NCI-H524 (cell line): ENCODE results near the gene PACSIN2.
"Not testable (repeated sequence)": the region's sequence is repeated elsewhere in the genome, so short reads cannot be mapped to it uniquely, and the experiment has no call there.

Experiments used
- DNase-seq, 2 experiments: peaks; one replicate each; lab custom pipeline; 2025; lab: John Stamatoyannopoulos, UW

The PACSIN2 gene

DNA sequence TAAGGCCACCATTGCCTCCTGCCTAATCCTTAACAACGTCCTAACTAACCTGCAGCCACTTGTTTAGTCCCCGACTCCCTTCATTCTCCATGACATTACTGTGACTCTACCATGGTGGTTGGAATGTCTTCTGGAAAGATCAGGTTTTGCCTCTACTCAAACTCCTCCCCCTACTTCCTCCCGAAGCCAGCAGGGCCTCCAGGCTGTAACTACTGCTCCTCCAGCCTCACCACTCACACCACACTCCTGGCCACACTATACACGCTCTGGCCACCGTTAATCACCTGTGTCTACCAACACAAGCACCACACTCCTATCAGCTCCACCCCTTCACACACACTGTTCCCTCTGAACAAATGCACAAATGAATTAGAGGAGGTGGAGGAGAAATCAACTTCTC is 69.2 kb downstream of the PACSIN2 start:
- no peak for DNase-seq

DNA sequence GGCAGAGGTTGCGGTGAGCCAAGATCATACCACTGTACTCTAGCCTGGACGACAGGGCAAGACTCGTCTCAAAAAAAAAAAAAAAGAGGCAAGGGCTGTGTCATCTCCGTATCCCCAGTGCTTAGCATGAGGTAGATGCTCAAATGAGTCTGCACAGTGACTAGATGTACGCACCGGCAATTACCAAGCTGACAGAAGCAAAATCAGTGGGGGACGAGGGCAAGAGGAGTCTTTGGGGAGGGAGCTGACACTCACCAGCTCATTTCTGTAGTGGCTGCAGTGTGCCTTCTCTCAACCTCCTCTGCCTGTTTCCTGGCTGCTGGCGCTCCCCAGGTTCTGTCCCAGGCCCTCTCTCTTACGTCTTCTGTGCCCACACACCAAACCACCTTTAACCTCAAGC is 69.9 kb downstream of the PACSIN2 start:
- no peak for DNase-seq

DNA sequence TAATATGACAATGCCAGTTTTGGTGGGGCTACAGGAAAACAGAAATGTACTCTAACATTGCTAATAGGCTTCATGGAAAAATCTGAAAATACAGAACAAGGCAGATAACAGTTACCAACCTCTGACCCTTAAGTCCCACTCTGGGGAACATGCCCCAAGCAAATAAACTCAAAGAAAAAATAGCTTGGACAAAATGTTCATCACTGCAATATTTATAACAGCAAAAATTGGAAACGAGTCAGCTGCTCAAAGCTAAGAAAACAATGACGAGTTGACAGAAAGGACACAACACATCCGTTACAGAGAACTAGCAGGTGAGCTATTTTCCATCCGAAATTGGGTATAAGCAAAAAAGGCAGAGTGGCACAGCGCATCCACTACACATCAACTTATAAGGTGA is 70.5 kb downstream of the PACSIN2 start:
- DNase-seq: no peak

DNA sequence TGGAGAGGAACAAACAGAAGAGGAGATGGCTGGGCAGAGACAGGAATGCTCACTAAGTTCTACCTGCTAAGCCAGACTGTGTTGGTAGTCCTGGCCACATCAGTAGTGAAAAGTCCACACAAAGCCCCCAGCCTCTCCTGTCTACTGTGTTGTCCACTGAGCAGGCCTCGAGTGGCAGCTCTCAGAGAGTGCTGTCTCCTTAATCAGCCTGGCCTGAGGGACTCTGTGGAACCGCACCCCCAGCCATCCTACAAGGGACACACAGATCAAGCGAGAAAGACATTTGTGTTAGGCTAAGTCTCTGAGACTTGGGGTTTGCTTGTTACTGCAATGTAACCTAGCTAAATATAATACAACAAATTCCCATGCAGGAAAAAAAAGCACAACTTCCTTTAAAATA is 71.0 kb downstream of the PACSIN2 start:
- no peak for DNase-seq

DNA sequence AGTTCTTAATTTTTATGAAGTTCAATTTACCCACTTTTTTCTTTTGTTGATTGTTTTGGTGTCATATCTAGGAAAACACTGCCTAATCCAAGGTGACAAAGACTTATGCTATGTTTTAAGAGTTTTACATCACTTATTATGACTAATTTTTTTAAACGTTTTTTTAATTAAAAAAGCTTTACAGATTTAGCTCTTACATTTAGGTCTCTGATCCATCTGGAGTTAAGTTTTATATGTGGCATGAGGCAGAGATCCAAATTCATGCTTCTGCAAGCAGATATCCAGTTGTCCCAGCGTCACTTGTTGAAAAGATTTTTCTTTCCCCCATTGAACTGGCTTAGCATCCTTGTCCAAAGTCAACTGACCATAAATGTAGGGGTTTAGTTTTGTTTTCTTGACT is 72.6 kb downstream of the PACSIN2 start:
- no peak for DNase-seq

DNA sequence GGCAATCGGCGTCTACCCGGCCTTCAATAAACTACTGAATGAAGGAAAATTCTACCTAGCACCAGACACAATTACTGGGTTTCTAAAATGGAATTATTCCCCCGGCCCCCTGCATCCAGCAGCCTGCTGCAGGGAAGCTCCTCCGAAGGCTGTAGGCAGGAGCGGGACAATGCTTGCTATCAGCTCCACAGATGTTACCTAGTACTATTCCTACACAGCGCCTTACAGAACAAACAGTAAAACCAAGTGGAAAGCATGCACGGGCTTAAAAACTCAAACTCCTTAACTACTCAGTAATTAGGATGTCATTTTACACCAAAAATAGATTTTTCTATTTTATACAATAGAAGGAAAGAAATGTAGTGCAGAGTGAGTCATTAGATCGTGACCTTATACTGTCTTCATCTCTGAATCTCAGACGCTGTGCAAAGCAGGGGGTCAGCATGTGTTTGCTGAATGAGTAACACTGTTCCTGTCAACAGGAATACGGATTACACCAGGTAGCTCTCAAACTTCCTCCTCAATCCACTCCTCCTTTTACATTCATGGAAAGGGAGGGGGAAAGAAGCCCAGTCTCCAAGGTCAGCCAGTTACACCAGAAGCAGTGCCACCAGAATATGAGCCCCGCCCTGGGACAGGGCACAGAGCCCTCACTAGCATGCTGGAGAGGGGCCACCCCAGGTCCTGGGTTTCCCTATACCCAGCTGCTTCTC is 74.9 kb downstream of the PACSIN2 start:
- DNase-seq: no peak

DNA sequence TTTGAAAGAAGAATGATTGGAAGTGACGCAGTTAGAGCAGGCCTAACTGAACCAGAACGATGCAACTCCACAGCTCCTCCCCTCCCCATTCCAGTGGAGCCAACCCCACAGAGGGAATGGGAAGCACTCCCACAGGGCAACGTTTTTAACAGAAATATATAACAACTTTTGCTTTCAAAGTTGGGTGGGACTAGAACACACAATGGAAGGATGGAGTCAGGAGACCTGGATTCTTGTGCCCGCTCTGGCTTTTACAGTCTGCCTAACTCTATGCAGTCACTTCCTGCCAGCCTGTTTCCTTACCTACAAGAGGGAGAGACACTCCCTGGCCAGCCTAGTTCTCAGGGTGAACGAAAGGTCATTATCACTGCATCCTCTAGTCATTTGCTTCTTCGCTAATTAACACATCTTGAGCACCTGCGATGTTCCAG is 75.5 kb downstream of the PACSIN2 start:
- DNase-seq: no peak

DNA sequence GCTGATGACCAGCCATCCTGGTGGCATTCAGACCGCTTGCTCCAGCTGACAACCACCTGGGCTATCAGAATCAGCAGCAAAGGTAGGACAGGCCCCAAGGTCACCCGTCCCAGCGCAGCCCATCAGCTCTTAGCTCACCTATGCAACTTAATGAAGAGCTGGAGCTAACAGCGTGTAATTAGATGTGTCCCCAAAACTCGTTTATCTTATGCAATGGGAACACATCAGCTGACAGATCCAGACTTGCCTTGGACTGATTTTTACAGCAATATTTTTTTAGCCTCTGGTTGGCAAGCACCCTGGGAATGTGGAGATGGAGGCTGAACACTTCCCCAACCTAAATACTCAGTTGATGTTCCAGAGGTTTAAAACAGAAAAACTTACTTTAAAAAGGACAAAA is 76.0 kb downstream of the PACSIN2 start:
- no peak for DNase-seq

DNA sequence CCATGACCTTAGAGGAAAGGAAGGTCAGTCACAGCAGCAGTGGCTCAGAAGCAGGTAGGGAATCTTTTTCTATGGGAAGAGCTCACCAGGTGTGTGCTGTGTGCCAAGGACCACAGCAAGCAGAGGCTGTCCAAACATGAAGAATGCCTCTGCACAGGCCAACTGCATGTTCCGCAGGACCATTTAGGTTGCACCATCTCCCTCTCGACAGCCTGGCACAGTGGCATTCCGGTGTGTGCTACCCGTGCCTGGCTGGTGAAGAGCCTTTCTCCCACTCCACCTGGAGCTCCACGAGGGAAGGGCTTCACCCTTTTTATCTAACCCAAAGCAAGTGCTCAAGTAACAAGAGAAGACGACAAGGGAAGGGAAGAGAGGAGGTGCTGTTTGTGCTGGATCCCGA is 76.5 kb downstream of the PACSIN2 start:
- DNase-seq: no peak

DNA sequence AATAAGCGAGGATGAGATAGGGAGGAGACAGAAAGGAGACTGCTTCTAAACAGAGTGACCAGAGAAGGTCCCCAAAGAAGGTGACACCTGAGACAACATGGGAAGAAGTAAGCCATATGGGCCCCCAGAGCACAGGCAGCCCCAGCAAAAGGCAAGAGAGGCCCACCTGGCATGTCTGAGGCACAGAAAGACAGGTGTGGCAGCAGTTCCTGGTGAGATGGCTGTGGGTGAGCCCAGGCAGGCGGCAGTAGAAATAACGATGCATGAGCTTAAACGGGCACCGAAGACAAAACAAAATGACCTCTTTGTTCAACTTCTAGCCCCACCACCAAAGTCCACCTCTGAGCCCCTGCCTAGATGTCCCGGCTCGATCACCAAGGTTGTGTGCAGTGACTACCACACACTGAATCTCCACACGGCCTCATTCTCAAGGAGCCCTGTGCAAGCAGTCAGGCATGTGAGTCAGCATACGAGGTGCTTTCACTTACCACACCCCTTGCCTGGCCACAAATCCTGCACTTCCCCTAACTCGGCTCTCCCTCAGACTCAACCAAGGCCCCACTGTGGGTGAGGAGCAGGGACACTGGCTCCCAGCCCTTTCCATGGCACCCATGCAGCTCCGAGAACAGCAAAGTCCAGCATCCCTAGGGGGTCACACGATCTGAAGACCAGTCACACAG is 77.6 kb downstream of the PACSIN2 start:
- DNase-seq: no peak

DNA sequence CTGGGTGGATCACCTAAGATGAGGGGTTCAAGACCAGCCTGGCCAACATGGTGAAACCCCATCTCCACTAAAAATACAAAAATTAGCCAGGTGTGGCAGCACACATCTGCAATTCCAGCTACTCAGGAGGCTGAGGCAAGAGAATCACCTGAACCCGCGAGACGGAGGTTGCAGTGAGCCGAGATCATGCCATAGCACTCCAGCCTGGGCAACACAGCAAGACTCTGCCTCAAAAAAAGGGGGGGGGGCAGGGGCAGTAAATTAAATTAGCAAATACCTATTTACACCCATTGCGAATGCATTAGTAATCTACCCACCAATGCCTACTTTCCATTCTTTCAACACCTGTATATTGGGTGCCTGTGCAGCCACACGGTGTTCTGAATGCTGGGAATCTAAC is 78.3 kb downstream of the PACSIN2 start:
- not testable (repeated sequence) for DNase-seq

DNA sequence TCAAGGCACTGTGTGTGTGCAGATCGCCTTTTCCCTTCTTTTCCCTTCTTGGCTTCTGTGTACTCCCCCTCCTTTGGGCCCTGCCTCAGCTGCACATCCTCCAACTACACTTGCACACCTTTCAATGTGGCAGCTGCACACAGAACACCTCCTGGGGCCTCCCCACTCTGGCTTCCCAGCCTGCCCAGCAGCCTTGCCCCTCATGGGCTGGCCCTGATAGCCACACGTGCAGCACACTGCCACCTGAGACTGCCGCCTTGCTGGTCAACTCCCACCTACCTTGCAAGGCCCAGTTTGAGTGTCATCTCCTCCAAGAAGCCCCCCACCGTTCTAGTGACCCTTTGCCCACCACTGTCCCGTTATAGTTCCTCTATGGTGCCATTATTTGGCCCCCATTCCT is 80.6 kb downstream of the PACSIN2 start:
- no peak for DNase-seq

DNA sequence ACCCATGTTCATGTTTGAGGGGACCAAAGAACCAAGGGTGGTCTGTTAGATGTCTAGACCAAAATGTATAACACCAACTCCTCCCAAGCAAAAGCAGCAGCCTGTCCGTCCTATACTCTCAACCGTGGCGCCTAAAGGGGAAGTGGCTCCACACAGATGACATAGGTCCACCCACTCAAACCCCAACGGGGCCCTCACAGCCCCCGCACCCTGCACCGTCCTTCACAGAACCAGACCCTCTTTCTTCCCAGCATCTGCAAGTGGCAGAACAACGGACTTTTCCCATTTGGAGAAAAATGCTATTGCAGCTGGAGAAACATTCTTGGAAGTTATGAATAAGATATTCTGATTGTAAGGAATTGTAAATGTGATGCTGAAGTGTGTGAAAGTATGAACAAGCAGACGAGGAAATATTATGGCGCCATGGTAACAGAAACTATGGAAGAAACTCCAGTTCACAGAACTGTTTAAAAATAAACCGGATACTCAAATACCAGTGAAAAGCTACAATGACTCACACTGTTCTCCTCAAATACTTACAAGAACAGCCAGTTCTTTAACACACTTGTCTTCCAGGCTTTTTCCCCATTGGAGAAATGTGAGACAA is 81.4 kb downstream of the PACSIN2 start:
- DNase-seq: no peak

DNA sequence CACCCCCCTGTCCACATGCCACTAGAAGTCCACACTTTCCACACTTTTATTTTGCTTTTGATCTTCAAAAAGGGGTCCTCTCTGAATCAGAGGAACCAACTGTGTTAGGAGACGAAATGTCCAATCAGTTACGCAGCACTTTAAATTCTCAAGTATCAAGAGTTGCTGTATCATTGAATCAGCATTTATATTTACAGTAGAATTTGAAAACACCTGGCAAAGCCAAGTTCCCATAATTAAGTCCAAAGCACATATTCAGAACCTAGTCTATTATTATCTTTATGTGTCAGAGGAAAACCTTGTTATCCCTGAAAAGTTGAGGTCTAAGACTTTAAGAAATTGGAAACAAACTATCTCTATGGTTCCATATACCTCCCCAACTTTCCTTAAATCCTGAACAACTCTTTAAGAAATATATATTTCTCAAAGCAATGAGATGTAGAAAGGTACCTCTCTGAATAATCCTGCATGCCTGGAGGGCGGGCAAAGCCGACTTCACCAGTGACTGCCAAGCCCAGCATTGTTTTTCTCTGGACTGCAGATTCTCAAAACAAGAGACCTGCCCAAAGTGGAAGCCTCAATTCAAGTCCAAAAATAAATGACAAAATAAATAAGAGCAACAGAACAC is 82.0 kb downstream of the PACSIN2 start:
- no peak for DNase-seq

DNA sequence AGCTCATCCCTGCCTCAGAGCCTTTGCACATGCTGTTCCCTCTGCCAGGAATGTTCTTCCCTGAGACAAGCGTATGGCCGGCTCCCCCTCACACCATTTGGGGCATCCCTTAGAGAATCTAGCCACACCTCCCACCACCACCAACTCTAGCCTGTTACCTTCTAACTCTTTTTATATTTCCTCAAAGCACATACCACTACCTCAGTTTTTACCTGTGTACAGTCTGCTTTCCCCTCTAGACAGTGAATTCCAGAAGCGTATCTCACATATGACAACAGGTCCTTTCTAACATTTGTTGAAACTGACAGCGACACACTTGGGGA is 82.8 kb downstream of the PACSIN2 start:
- DNase-seq: no peak

DNA sequence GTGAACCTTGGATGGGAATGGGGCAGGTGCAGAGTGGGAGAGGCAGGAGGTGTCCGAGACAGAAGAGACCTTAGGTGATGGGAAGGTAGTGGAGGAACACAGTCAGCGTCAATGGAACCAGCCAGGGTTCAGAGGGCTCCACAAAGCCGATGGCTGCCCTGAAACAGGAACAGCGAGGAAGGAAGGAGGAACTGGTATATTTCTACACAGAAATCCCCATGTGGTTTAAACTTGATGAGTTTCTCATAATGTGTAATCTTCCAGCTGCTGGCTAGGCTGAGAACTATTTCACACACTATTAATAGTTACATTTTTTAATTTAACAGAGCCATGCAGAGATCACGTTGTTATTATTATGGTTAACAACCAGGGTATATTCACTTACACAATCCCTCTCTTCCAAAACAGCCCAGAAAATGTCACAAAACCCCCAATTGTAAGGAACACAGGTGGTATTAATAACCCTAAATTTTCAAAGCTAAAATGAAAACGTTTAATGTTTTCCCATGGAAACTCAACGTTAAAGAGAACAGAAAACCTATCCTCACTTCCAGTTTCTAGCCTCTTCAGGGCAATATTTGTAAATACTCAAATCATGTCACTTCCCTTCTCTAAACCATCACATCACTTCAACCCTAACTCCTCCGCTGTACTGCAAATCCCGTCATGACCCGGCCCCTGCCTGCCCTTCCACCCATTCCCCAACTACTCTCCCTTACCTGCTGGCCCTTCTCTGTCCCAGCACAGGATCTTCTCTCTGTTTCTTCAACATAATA is 83.3 kb downstream of the PACSIN2 start:
- DNase-seq: no peak

DNA sequence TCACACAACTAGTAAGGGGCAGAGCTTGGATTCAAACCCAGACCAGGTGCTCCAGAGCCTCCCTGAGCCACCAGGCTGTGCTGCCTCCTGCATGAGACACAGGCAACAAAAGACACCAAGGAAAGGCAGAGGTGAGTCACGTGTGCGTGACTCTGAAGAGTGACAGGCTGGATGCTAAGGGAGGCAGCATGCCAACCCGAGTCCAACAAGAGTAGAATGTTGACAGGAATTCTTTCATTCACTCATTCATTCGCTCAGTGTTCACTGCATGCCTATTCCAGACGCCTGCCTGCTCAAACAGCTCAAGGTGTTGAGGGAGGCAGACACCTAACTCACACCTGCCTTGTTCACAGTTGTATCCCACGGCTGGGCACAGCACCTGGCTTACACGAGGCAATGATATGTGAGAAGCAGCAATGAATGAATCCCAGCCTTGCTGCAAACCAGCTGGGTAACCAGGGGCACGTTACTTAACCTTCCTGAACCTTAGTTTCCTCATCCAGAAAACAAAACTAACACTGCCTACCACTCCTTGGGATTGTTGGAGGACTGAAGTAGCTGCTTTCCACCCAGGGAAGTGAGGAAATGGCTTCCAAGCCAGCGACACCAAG is 84.0 kb downstream of the PACSIN2 start:
- DNase-seq: no peak

DNA sequence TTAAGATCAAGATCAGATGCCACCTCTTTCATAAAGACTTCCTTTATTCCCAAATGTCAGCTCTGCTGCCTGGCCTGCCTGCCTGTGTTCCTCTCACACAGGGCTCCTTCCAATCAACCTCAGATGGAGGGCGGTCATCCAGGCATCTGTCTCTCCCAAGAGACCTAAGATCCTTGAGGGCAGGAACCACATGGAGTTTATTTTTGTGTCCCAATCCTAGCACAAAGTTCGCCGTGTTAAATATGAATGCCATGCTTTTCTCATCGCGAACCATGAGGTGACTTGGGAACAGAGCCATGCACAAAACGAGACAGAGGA is 85.2 kb downstream of the PACSIN2 start:
- DNase-seq: no peak

DNA sequence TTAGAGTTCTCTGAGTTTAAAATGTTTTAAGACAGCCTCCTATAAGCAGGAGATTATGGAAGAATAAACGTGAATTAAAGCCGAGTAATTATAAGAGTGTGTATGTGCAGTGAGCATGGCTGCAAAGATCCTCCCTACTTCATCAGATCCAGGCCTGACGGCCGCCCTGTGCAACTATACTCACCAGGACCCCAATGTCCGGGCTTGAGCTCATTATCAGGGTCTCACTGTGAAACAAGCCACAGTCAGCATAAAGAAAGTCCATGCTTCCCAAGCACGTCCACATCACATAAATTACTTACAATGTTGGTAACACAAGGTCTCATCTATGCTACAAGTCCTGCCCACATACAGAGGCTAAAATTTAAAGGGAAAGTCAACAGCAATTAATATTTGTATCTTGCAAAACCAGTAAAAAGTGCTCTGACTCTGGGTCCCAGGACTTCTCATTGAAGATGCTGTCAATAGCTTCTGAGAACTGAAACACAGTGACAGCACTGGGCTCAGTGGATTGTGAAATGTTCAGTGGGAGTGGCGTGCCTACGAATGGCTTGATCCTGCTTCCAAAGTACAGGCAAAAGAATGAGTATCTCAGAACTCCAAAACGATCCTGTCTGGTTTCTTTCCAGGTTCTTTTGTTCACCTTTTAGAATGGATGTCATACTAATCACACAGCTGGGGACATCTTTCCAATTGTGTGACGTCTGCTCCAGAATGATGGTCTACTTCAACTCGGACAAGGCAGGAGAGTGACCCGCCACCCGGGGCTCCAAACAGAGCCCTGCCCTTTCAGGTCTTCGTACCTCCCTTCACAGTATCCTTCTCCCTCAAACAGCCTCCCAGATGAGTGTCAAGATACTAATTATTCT is 85.7 kb downstream of the PACSIN2 start:
- DNase-seq: no peak

DNA sequence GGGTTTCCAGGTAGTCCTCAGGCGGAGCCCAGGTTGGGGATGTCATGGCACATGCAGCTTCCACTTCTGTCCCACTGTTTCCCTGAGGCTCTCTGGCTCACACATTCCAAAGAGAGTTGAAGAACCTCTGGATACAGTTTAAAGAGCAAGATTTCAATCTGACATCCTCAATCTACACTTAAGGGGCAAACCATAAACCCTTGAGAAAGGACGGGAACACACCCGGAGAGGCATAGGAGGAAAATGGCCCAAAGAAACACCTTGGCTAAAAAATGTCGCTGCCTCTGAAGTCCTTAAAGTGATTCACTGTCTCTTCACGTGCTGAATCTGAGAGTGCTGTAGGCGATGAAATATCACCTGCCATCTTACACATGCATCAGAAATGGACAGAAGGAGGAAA is 87.0 kb downstream of the PACSIN2 start:
- DNase-seq: no peak

DNA sequence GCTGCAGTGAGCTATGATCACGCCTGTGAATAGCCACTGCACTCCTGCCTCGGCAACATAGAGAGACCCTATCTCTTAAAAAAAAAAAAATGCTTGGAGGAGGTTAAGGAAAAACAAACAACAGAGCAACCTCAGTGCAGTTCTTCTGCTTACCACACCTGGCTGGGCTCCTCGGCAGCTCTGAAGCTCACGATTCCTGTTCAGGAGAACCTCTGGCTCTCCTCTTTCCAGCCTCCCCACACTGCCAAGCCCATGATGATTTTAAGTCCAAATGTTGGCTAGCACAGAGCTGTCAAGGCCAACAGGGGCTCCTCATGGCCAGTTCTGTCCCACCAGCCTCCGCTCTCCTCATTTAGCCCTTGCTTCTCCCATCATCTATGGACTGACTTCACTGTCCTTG is 88.2 kb downstream of the PACSIN2 start:
- DNase-seq: no peak
